NT2/D1 (cell line): ENCODE results near the gene WDR73.

Experiments
- DNase-seq: peaks from one replicate; pipeline ENCODE4 v3.0.0-alpha.2; 2011; ENCODE audit warnings: low read depth, low spot score
- H3K27me3 ChIP-seq: 2 replicates; pipeline ENCODE4 v1.6.0; 2011; ENCODE audit warnings: mild to moderate bottlenecking; ENCODE audit not compliant: insufficient read length, insufficient read depth
- H3K36me3 ChIP-seq: 2 replicates; pipeline ENCODE4 v1.6.1; 2011; ENCODE audit warnings: mild to moderate bottlenecking, low read length, mixed read lengths; ENCODE audit not compliant: insufficient read depth, insufficient read length
- H3K4me1 ChIP-seq: 2 replicates; pipeline ENCODE4 v1.5.1; 2011; ENCODE audit not compliant: insufficient read depth, insufficient read length
- H3K4me3 ChIP-seq: 2 replicates; pipeline ENCODE4 v1.5.1; 2011; ENCODE audit warnings: low read depth; ENCODE audit not compliant: insufficient read length
- H3K9ac ChIP-seq: 2 replicates; pipeline ENCODE4 v1.6.0; 2011; ENCODE audit warnings: low read depth; ENCODE audit not compliant: insufficient read length
- H3K9me3 ChIP-seq: 2 replicates; pipeline ENCODE4 v1.5.1; 2011; ENCODE audit warnings: mild to moderate bottlenecking, low read length; ENCODE audit not compliant: insufficient read depth
- SUZ12 ChIP-seq: IDR thresholded peaks from 2 replicates; pipeline ENCODE4 v1.6.1; 2011; ENCODE audit not compliant: insufficient read length, insufficient read depth; ENCODE audit errors: extremely low read depth
- YY1 ChIP-seq: IDR thresholded peaks from 2 replicates; pipeline ENCODE4 v1.6.1; 2011; ENCODE audit not compliant: insufficient read length, insufficient read depth
- ZNF274 ChIP-seq: IDR thresholded peaks from 2 replicates; pipeline ENCODE4 v1.6.1; 2011; ENCODE audit warnings: mild to moderate bottlenecking, low read depth, low read length

The WDR73 gene

DNA sequence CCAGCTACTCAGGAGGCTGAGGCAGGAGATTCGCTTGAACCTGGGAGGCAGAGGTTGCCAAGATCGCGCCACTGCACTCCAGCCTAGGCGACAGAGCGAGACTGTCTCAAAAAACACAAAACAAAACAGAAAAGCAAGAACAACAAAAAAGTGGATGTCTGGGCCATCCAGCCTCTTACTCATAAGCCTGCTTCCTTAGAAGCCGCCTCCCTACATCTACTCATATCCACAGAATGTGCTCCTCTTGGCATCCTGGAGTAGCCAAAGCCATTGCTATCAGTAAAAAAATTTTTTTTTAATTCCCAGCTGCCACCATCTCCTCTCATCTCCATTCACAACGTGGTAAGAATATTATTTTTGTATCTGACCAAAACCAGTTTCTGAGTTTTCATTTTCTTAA lies 42.5 kb downstream of the WDR73 start:
- Histone ChIP-seq H3K27me3 (peaks cover 3% of the 10 kb centered on the region), H3K36me3 (peaks cover 25% of the 10 kb centered on the region), H3K9ac (no peak overlapping the region), H3K4me1 (no peaks in the 10 kb centered on the region), H3K9me3 (no peaks in the 10 kb centered on the region), H3K4me3 (no peak overlapping the region)
- DNase-seq = no peak
- no peak for TF ChIP-seq ZNF274
- TF ChIP-seq YY1 = no peak
- TF ChIP-seq SUZ12 = no peak

DNA sequence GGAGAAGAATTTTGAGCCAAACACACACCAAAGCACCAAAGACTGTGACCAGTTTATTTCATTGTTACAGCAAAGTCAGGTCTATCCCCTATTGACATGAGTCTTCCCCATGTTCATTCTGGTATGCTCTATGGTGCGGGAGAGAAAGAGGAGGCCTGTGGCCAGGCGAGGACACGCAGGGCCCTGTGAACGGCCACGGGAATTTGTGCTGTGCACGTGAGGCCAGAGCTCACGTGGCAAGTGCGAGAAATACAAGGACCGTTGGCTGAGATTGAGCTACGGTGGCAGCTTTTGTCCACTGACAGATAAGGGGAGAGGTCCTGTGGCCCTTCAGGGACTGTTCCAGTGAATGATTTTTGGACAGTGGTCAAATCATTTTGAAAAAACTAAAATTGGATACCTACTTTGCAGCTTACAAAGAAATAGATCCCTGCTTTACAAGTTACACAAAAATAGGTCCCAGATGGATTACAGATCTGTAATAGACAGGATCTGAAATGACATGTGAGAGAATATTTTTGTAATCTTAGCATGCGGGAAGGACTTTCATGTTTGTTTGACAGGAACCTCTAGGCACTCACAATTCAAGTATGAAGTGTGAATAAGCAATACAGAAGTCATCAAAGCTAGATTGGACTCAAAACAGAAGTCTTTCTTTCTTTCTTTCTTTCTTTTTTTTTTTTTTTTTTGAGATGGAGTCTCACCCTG lies 44.1 kb downstream of the WDR73 start:
- DNase-seq = no peak
- H3K4me3 ChIP-seq = no peak overlapping the region

GRCh38 chr15:84608707-84609284 lies 45.3 kb downstream of the WDR73 start:
- peaks cover 15% of the 10 kb centered on the region for H3K27me3 ChIP-seq
- H3K36me3 ChIP-seq = peaks cover 49% of the 10 kb centered on the region
- no peaks in the 10 kb centered on the region for H3K9me3 ChIP-seq
- DNase-seq = no peak
- TF ChIP-seq ZNF274 (no peak), YY1 (no peak), SUZ12 (no peak)
- no peak overlapping the region for H3K9ac ChIP-seq
- H3K4me1 ChIP-seq = peaks cover 10% of the 10 kb centered on the region
- no peak overlapping the region for H3K4me3 ChIP-seq

More for the DNA sequence above, 44.1 kb downstream of the WDR73 start:
- peaks cover 41% of the 10 kb centered on the region for H3K36me3 ChIP-seq
- peaks cover 4% of the 10 kb centered on the region for H3K4me1 ChIP-seq
- H3K27me3 ChIP-seq = peaks cover 15% of the 10 kb centered on the region
- H3K9ac ChIP-seq = no peak overlapping the region
- TF ChIP-seq ZNF274 = no peak
- TF ChIP-seq YY1 = no peak
- TF ChIP-seq SUZ12 = no peak
- no peaks in the 10 kb centered on the region for H3K9me3 ChIP-seq

- H3K4me3 ChIP-seq = no peak overlapping the region
- no peak overlapping the region for H3K9ac ChIP-seq
- H3K36me3 ChIP-seq = peaks cover 47% of the 10 kb centered on the region
These were observed 47.4 kb downstream of the WDR73 start for GRCh38 chr15:84606653-84607120.

GRCh38 chr15:84605554-84605882 lies 48.6 kb downstream of the WDR73 start:
- H3K9ac ChIP-seq = no peak overlapping the region
- H3K4me1 ChIP-seq = peaks cover 15% of the 10 kb centered on the region
- H3K27me3 ChIP-seq = peaks cover 16% of the 10 kb centered on the region
- H3K9me3 ChIP-seq = no peaks in the 10 kb centered on the region
- H3K4me3 ChIP-seq = no peak overlapping the region
- no peak for TF ChIP-seq SUZ12
- TF ChIP-seq YY1 = no peak
- TF ChIP-seq ZNF274 = no peak
- no peak for DNase-seq
- H3K36me3 ChIP-seq = peaks cover 45% of the 10 kb centered on the region

More at GRCh38 chr15:84606653-84607120, 47.4 kb downstream of the WDR73 start:
- TF ChIP-seq SUZ12 (no peak), ZNF274 (no peak), YY1 (no peak)
- Histone ChIP-seq H3K9me3 (no peaks in the 10 kb centered on the region), H3K27me3 (peaks cover 15% of the 10 kb centered on the region), H3K4me1 (peaks cover 15% of the 10 kb centered on the region)
- DNase-seq = no peak

DNA sequence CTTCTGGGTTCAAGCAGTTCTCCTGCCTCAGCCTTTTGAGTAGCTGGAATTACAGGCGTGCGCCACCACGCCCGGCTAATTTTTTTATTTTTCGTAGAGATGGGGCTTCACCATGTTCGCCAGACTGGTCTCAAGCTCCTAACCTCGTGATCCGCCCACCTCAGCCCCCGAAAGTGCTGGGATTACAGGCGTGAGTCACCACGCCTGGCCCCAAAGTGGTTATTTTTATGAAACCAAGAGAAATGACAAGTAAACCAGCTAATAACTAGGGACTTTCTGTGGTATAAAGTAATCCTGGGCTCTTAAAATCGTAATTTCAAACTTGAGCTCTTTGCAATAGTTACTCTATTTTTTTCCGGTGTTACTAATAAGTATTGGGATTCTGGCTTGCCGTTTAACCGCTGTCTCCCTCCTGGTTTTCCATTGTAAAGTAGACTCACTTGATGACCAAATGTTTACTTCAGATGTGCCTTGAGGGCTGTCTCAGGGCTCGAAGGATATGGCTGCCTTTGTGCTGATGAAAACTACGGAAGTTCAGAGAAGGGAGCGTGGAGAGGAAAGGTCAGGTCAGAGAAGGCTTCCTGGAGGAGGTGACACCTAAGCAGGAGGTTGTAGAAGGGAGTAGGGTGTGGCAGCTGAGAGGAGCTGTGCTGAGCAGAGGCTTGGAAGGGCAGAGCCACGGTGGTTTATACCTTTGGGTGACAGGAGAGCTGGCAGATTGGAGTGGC lies 49.1 kb downstream of the WDR73 start:
- Histone ChIP-seq H3K4me1 (peaks cover 15% of the 10 kb centered on the region), H3K27me3 (peaks cover 18% of the 10 kb centered on the region), H3K36me3 (peaks cover 45% of the 10 kb centered on the region), H3K9me3 (no peaks in the 10 kb centered on the region), H3K9ac (no peak overlapping the region), H3K4me3 (no peak overlapping the region)
- no peak for TF ChIP-seq ZNF274
- TF ChIP-seq SUZ12 = no peak
- TF ChIP-seq YY1 = no peak
- no peak for DNase-seq
